IPS-NIHi7 (cell line): Measurements from ENCODE around the gene BCO2.
"Not testable (repeated sequence)": the region's sequence is repeated elsewhere in the genome, so short reads cannot be mapped to it uniquely, and the experiment has no call there.

ENCODE experiments used
- DNase-seq: peaks from one replicate; pipeline ENCODE4 v3.0.0; 2012; ENCODE audit warnings: mixed read lengths; ENCODE audit errors: extremely low spot score

BCO2 gene

GRCh38 chr11:112167145-112167544, 8.2 kb upstream of the BCO2 start, which contains the start of gene TEX12:
Gene TEX12 (plus strand): TSS chr11:112167372. CDS start chr11:112169269, 1,897 bp downstream.
- no peak for DNase-seq

- no peak for DNase-seq
These were observed 2.8 kb upstream of the BCO2 start for GRCh38 chr11:112172362-112172994.

- DNase-seq, result no peak
These were observed 2.2 kb upstream of the BCO2 start for GRCh38 chr11:112173152-112173551.

- DNase-seq, result no peak
These were observed 264 bp downstream of the BCO2 start for GRCh38 chr11:112175599-112175952.

GRCh38 chr11:112176077-112176476, 765 bp downstream of the BCO2 start:
- DNase-seq, result no peak

GRCh38 chr11:112177589-112177988, 2.3 kb downstream of the BCO2 start:
- DNase-seq, result no peak

GRCh38 chr11:112178428-112178827, 3.1 kb downstream of the BCO2 start:
- DNase-seq, result no peak

- no peak for DNase-seq
These were observed 3.6 kb downstream of the BCO2 start for GRCh38 chr11:112178936-112179335.

- DNase-seq, result no peak
These were observed 4.3 kb downstream of the BCO2 start for GRCh38 chr11:112179601-112180000.

GRCh38 chr11:112182867-112183266, 7.6 kb downstream of the BCO2 start:
- no peak for DNase-seq

GRCh38 chr11:112185883-112186282, 10.6 kb downstream of the BCO2 start:
- no peak for DNase-seq

GRCh38 chr11:112186304-112186703, 11.0 kb downstream of the BCO2 start:
- DNase-seq, result no peak

- not testable (repeated sequence) for DNase-seq
These were observed 19.8 kb downstream of the BCO2 start for GRCh38 chr11:112195113-112195512.

- DNase-seq, result no peak
These were observed 20.6 kb downstream of the BCO2 start for GRCh38 chr11:112195951-112196351.

- no peak for DNase-seq
These were observed 21.3 kb downstream of the BCO2 start for GRCh38 chr11:112196519-112197087.

- DNase-seq, result not testable (repeated sequence)
These were observed 23.8 kb downstream of the BCO2 start for GRCh38 chr11:112199101-112199500.

GRCh38 chr11:112200252-112200651, 24.9 kb downstream of the BCO2 start:
- no peak for DNase-seq

GRCh38 chr11:112206071-112206470, 30.8 kb downstream of the BCO2 start:
- no peak for DNase-seq

- no peak for DNase-seq
These were observed 35.6 kb downstream of the BCO2 start for GRCh38 chr11:112210890-112211289.

GRCh38 chr11:112211536-112211935, 36.2 kb downstream of the BCO2 start:
- DNase-seq, result no peak

GRCh38 chr11:112212290-112212689, 37.0 kb downstream of the BCO2 start:
- no peak for DNase-seq

- no peak for DNase-seq
These were observed 37.4 kb downstream of the BCO2 start for GRCh38 chr11:112212710-112213109.

- no peak for DNase-seq
These were observed 38.4 kb downstream of the BCO2 start for GRCh38 chr11:112213753-112214152.

GRCh38 chr11:112215621-112216020, 40.3 kb downstream of the BCO2 start:
- no peak for DNase-seq
